ENCODE measurements around the gene KANSL3. TPM values are rescaled to one million over a fixed set of nuclear protein-coding genes. Genes with fewer than 3 reads are reported as not detected.
"Not testable (repeated sequence)": the region's sequence is repeated elsewhere in the genome, so short reads cannot be mapped to it uniquely, and the experiment has no call there.

KANSL3 gene
- total and polyA plus RNA-seq, 12 donors = 22.3 to 58.3 (median 36.6) TPM

- 62 to 77% (median 67%) methylated on average over 13 to 16 of the region's 16 CpGs for WGBS, 4 donors
- Histone ChIP-seq H3K4me1 (replicated peaks in 1 of 2) (peaks cover 0 to 5% of the 10 kb centered on the region in 2 donors), H3K9me3 (replicated peaks in 1 of 3) (no peaks in the 10 kb centered on the region), H3K27me3 (no peaks in the 10 kb centered on the region), H3K27ac (peak overlapping the region in 3 of 5 donors; percentile 43 to 71 (median 62)), H3K4me3 (no peak overlapping the region), H3K36me3 (replicated peaks in 1 of 2) (peaks cover 0 to 5% of the 10 kb centered on the region in 2 donors)
- no peak for TF ChIP-seq POLR2A (IDR thresholded peaks at IDR 0.05)
- TF ChIP-seq CTCF (IDR thresholded peaks at IDR 0.05) = no peak
- peak; percentile 67 to 92 (median 87) for DNase-seq
- intact Hi-C loops (cut with DNase I) = loop anchor here in 1 of 2 donors (10.0 kb wide), 1 partner anchor 398 kb away; no protein-coding TSS in a partner anchor
These were observed 81.4 kb downstream of the KANSL3 start for GRCh38 chr2:96556441-96557330.

- whole genome bisulfite sequencing, 4 donors = 74 to 85% (median 75%) methylated on average over 14 of the region's 14 CpGs
- H3K9me3 ChIP-seq (replicated peaks in 1 of 3) = no peaks in the 10 kb centered on the region
- TF ChIP-seq POLR2A (IDR thresholded peaks at IDR 0.05) (no peak), CTCF (IDR thresholded peaks at IDR 0.05) (no peak)
- no peak overlapping the region for H3K4me3 ChIP-seq
- DNase-seq = no peak
- intact Hi-C loops (cut with DNase I) = loop anchor here in 1 of 2 donors (10.0 kb wide), 1 partner anchor 400 kb away; no protein-coding TSS in a partner anchor
- H3K4me1 ChIP-seq (replicated peaks in 1 of 2) = peaks cover 0 to 5% of the 10 kb centered on the region in 2 donors
- H3K27me3 ChIP-seq = no peaks in the 10 kb centered on the region
- H3K36me3 ChIP-seq (replicated peaks in 1 of 2) = peaks cover 0 to 18% of the 10 kb centered on the region in 2 donors
- no peak overlapping the region for H3K27ac ChIP-seq
These were observed 82.9 kb downstream of the KANSL3 start for GRCh38 chr2:96555146-96555610.

- Histone ChIP-seq H3K4me3 (no peak overlapping the region), H3K4me1 (replicated peaks in 1 of 2) (peaks cover 0 to 5% of the 10 kb centered on the region in 2 donors), H3K36me3 (replicated peaks in 1 of 2) (peaks cover 0 to 23% of the 10 kb centered on the region in 2 donors), H3K9me3 (replicated peaks in 1 of 3) (no peaks in the 10 kb centered on the region), H3K27ac (no peak overlapping the region), H3K27me3 (no peaks in the 10 kb centered on the region)
- WGBS, 4 donors = 37 to 48% (median 40%) methylated on average over 13 to 35 of the region's 35 CpGs
- intact Hi-C loops (cut with DNase I) = loop anchor here in 1 of 2 donors (10.0 kb wide), 1 partner anchor 400 kb away; no protein-coding TSS in a partner anchor
- DNase-seq = peak in 6 of 7 donors; percentile 59 to 76 (median 72)
- no peak for TF ChIP-seq POLR2A (IDR thresholded peaks at IDR 0.05)
- peak; percentile 79 to 97 (median 87) for TF ChIP-seq CTCF (IDR thresholded peaks at IDR 0.05)
These were observed 83.6 kb downstream of the KANSL3 start for GRCh38 chr2:96554293-96555145.

- peaks cover 0 to 29% of the 10 kb centered on the region in 2 donors for H3K36me3 ChIP-seq (replicated peaks in 1 of 2)
- intact Hi-C loops (cut with DNase I) = loop anchor here in 1 of 2 donors (10.0 kb wide), 1 partner anchor 401 kb away; no protein-coding TSS in a partner anchor
- WGBS, 4 donors = 50 to 61% (median 54%) methylated on average over 7 to 9 of the region's 9 CpGs
- H3K27ac ChIP-seq; H3K9me3 ChIP-seq (replicated peaks in 1 of 3); H3K4me3 ChIP-seq; DNase-seq; H3K27me3 ChIP-seq; H3K4me1 ChIP-seq (replicated peaks in 1 of 2): not testable (repeated sequence)
These were observed 84.2 kb downstream of the KANSL3 start for GRCh38 chr2:96553957-96554292.

All from adrenal gland (tissue), 12 donors.